Adrenal gland (tissue), 5 donors: ENCODE results near the gene ARHGEF7.

Experiments
- POLR2A ChIP-seq, 2 donors: fragments of 450-650 bp; IDR thresholded peaks; one replicate each; pipeline ENCODE4 v1.6.1; 2017; ENCODE audit warnings: antibody characterized with exemption in 2 of 2, mild to moderate bottlenecking in 2 of 2, moderate library complexity in 1 of 2
- TF ChIP-seq, protein P1 (sequence below), 6 experiments: fragments of 450-650 bp in 4 of 6; fragments of 200-600 bp in 2 of 6; sonication (generic) in 1 of 6; IDR thresholded peaks; 1 replicate in 5 of 6; 2 replicates in 1 of 6; pipeline versions ENCODE4 v1.5.1 to v1.8.0; 2016 to 2021; ENCODE audit warnings: antibody characterized with exemption in 6 of 6, mild to moderate bottlenecking in 2 of 6, moderate library complexity in 1 of 6
- donor health status: DM: no; HTN: no; CAD: no.

DNA sequence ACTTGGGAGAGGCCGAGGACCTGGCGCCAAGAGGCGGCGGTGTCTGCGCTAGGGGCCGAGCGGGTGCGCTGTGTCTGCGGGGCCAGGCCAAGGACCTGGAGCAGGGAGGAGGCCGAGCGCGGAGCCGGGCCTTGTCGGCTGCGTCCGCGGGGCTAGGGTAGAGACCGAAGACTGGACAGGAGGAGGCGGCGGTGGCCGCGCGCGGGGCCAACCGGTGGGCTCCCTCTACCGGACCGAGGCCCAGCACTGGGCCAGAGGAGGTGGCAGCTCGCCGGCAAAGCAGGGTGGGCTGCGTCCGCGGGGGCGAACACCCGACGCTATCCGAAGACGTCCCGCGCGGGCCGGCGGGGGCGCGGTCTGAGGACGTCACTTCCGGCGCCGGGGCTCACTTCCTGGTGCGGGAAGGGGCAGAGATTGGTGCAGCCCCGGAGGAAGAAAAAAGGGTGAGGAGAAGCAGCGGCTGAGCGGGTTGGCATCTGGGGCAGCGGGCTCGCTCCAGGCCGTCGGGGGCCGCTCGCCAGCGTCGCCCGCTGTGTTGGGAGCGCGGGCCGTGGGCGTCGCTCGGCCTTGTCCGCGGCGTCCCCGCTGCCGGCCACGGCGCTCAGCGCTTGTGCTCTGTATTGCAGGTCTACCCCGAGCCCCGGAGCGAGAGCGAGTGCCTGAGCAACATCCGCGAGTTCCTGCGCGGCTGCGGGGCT lies 38.3 kb downstream of the ARHGEF7 start:
- TF ChIP-seq, protein P1, sequence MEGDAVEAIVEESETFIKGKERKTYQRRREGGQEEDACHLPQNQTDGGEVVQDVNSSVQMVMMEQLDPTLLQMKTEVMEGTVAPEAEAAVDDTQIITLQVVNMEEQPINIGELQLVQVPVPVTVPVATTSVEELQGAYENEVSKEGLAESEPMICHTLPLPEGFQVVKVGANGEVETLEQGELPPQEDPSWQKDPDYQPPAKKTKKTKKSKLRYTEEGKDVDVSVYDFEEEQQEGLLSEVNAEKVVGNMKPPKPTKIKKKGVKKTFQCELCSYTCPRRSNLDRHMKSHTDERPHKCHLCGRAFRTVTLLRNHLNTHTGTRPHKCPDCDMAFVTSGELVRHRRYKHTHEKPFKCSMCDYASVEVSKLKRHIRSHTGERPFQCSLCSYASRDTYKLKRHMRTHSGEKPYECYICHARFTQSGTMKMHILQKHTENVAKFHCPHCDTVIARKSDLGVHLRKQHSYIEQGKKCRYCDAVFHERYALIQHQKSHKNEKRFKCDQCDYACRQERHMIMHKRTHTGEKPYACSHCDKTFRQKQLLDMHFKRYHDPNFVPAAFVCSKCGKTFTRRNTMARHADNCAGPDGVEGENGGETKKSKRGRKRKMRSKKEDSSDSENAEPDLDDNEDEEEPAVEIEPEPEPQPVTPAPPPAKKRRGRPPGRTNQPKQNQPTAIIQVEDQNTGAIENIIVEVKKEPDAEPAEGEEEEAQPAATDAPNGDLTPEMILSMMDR (IDR thresholded peaks at IDR 0.05): peak in 2 of 6 experiments; percentile 7 to 34
- peak; percentile 90 to 94 for TF ChIP-seq POLR2A (IDR thresholded peaks at IDR 0.05)
